Osteocyte (in vitro differentiated cells): ENCODE results near the gene NKG7. TPM values are rescaled to one million over a fixed set of nuclear protein-coding genes. Genes with fewer than 3 reads are reported as not detected.

Experiments used
- DNase-seq: peaks from one replicate; pipeline ENCODE4 v3.0.0; 2021; ENCODE audit warnings: mixed read lengths; ENCODE audit not compliant: unreplicated experiment; ENCODE audit errors: extremely low spot score
- H3K27ac Mint-ChIP-seq: one replicate; pipeline ENCODE4 v1.8.0; 2021; ENCODE audit warnings: mild to moderate bottlenecking, mixed read lengths; ENCODE audit not compliant: unreplicated experiment
- H3K27me3 Mint-ChIP-seq: one replicate; pipeline ENCODE4 v1.8.0; 2021; ENCODE audit warnings: mixed read lengths; ENCODE audit not compliant: unreplicated experiment
- H3K36me3 Mint-ChIP-seq: one replicate; pipeline ENCODE4 v1.8.0; 2021; ENCODE audit warnings: mixed read lengths; ENCODE audit not compliant: unreplicated experiment
- H3K4me1 Mint-ChIP-seq: one replicate; pipeline ENCODE4 v1.8.0; 2021; ENCODE audit warnings: mixed read lengths; ENCODE audit not compliant: unreplicated experiment
- H3K4me3 Mint-ChIP-seq: one replicate; pipeline ENCODE4 v1.8.0; 2021; ENCODE audit warnings: mild to moderate bottlenecking, moderate library complexity, mixed read lengths; ENCODE audit not compliant: unreplicated experiment
- H3K9me3 Mint-ChIP-seq: one replicate; pipeline ENCODE4 v1.8.0; 2021; ENCODE audit warnings: mixed read lengths; ENCODE audit not compliant: unreplicated experiment
- total RNA-seq: library from RNA; stranded (reverse); gene quantifications from 2 replicates; pipeline ENCODE4 v1.2.1, GENCODE V29; 2021
- TF ChIP-seq, protein P1 (sequence below): fragments of 200-600 bp; sonication (generic); IDR thresholded peaks from 2 replicates; pipeline ENCODE4 v1.5.0; 2021; ENCODE audit warnings: antibody characterized with exemption, mild to moderate bottlenecking, moderate library complexity

The NKG7 gene
- total RNA-seq, 1 donor from 2014 or later, result not detected

DNA sequence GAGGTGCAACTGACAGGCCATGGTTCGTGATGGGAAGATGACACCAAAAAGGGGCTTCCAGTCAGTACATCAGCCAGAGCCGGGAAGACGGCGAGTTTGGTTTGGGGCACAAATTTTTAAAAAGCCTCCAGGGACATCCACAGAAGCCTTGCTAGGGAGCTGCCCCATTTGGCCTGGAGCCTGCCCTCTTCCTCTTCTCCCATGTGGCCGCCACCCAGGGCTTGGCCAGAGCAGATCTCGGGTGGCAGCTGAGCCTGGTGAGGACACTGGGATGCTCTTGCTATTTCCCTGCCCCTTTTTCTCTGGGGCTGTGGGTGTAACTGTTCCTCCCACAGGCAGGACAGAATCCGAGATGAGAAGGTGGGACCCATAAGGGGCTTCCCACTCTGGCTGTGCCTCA lies 14.5 kb downstream of the NKG7 start:
- Mint-ChIP-seq H3K9me3 (no peaks in the 10 kb centered on the region), H3K4me1 (peaks cover 22% of the 10 kb centered on the region), H3K27me3 (no peaks in the 10 kb centered on the region), H3K36me3 (no peaks in the 10 kb centered on the region), H3K27ac (no peak overlapping the region), H3K4me3 (no peak overlapping the region)
- TF ChIP-seq, protein P1, sequence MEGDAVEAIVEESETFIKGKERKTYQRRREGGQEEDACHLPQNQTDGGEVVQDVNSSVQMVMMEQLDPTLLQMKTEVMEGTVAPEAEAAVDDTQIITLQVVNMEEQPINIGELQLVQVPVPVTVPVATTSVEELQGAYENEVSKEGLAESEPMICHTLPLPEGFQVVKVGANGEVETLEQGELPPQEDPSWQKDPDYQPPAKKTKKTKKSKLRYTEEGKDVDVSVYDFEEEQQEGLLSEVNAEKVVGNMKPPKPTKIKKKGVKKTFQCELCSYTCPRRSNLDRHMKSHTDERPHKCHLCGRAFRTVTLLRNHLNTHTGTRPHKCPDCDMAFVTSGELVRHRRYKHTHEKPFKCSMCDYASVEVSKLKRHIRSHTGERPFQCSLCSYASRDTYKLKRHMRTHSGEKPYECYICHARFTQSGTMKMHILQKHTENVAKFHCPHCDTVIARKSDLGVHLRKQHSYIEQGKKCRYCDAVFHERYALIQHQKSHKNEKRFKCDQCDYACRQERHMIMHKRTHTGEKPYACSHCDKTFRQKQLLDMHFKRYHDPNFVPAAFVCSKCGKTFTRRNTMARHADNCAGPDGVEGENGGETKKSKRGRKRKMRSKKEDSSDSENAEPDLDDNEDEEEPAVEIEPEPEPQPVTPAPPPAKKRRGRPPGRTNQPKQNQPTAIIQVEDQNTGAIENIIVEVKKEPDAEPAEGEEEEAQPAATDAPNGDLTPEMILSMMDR, result no peak
- no peak for DNase-seq

DNA sequence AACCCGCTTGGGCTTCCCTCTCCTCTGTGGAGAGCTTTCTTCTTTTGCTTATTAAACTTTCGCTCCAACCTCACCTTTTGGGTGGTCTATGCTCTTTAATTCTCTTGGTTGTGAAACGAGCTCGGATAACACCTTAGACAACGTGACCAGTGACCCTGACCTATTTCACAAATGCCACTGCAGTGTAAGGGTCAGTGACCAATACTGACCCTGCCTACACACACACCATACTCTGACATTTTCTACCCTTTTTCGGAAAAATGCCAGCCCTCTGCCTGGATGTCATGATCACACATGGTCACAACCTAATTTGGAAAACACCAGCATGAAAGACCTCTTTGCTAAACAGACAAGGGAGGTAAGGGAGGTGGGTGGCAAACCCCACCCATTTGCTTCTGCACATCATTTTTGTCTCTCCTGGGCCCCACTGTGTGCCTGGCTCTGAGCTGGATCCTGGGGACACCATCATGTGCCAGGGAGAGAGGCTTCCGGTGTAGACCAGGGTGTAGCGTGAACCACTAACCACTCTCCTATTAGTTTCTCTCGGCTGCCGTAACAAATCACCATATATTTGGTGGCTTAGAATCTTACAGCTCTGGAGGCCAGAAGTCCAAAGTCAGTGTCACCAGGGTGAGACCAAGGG lies 16.2 kb downstream of the NKG7 start:
- Mint-ChIP-seq H3K4me3 (no peak overlapping the region), H3K27me3 (no peaks in the 10 kb centered on the region), H3K4me1 (peaks cover 18% of the 10 kb centered on the region), H3K9me3 (no peaks in the 10 kb centered on the region), H3K27ac (no peak overlapping the region), H3K36me3 (peaks cover 9% of the 10 kb centered on the region)
- TF ChIP-seq, protein P1, result no peak
- DNase-seq, result no peak

DNA sequence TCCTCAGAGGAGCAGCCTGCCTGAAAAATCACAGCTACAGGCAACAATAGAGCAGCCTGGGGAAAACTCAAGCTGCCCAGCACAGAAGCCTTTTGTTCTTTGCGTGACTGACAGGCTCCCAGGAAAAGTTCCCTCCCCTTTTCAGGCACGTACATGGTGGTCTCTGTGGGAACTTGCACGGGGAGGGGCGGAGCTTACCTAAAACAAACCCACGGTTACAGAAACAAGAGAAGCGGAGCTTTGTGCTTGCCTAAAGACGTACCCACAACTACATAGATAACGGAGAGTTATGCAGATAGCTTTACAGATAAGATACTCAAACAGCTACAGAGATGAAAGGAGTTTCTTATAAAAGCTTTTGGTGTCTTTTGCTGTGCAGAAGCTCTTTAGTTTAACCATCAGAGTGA lies 17.7 kb downstream of the NKG7 start:
- no peak for DNase-seq
- peaks cover 16% of the 10 kb centered on the region for H3K36me3 Mint-ChIP-seq
- peaks cover 15% of the 10 kb centered on the region for H3K4me1 Mint-ChIP-seq
- no peaks in the 10 kb centered on the region for H3K27me3 Mint-ChIP-seq
- no peaks in the 10 kb centered on the region for H3K9me3 Mint-ChIP-seq
- no peak overlapping the region for H3K27ac Mint-ChIP-seq
- TF ChIP-seq, protein P1, result no peak
- no peak overlapping the region for H3K4me3 Mint-ChIP-seq

DNA sequence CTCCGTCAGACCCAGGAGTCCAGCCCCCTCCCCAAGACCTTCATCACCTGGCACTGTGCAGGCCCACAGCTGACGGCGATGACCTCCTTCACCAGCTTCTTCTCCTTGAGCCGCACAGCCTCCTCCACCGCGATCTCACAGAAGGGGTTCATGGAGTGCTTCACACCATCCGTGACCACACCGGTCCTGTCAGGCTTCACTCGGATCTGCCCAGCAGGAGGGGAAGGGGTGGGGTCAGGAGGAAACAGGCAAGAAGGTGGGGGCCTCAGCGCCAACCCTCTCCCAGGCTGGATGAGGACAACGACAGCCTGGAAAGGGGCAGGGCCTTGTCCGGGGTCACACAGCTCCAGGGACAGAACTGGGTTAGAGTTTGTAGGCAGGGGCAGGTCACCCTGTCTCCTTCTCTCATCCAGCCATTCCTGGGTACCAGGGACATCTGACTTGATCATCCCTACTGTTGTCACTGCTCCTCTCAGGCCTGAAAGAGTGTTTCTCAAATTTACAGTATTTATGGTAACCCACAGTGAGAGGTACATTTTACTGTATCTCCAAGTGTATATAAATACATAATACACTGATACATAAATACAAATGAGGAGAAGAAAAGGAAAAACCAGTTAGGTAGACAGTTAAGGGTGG lies 18.2 kb downstream of the NKG7 start:
- H3K36me3 Mint-ChIP-seq, result peaks cover 16% of the 10 kb centered on the region
- H3K4me3 Mint-ChIP-seq, result no peak overlapping the region
- H3K4me1 Mint-ChIP-seq, result peaks cover 10% of the 10 kb centered on the region
- no peak for DNase-seq
- no peaks in the 10 kb centered on the region for H3K27me3 Mint-ChIP-seq
- TF ChIP-seq, protein P1, result no peak
- H3K9me3 Mint-ChIP-seq, result no peaks in the 10 kb centered on the region
- no peak overlapping the region for H3K27ac Mint-ChIP-seq

DNA sequence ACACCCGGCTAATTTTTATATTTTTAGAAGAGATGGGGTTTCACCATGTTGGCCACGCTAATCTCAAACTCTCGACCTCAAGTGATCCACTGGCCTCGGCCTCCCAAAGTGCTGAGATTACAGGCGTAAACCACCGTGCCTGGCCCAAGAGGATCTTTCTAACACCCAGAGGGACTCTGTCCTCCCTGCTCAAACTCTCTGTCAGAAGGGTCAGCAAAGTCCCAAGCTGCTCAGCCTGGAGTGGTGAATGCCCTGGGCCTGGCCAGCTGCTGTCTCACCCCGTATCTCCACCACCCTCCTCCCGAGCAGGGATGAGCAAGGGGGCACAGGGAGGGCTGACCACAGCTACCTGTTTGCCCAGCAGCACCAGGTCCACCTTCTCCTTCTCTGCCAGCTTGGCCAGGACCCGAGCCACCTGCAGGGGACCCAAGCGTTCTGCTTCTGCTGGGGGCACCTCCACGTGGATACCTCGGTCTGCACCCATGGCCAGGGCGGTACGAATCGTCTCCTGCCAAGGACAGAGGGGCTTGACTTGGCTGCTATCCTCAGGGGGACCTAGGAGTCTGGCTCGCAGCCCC lies 19.6 kb downstream of the NKG7 start:
- DNase-seq, result no peak
- Mint-ChIP-seq H3K4me1 (peaks cover 5% of the 10 kb centered on the region), H3K36me3 (peaks cover 16% of the 10 kb centered on the region), H3K4me3 (no peak overlapping the region), H3K9me3 (no peaks in the 10 kb centered on the region), H3K27ac (no peak overlapping the region), H3K27me3 (no peaks in the 10 kb centered on the region)
- TF ChIP-seq, protein P1, result no peak
